Ascending aorta (tissue), 2 donors: Measurements from ENCODE around the gene SIGLEC12. TPM values are rescaled to one million over a fixed set of nuclear protein-coding genes. Genes with fewer than 3 reads are reported as not detected.

ENCODE experiments used
- DNase-seq, 2 donors: peaks; one replicate each; pipeline ENCODE4 v3.0.0-alpha.2; 2019; ENCODE audit warnings: low spot score in 2 of 2
- H3K27ac ChIP-seq, 2 donors: fragments of 200-600 bp; sonication (generic); one replicate each; pipeline ENCODE4 v1.5.1; 2016 to 2017; ENCODE audit warnings: mild to moderate bottlenecking in 1 of 2
- H3K27me3 ChIP-seq: fragments of 200-600 bp; sonication (generic); one replicate; pipeline ENCODE4 v1.5.1; 2017
- H3K36me3 ChIP-seq, 2 donors: fragments of 200-600 bp; sonication (generic); one replicate each; pipeline ENCODE4 v1.5.1; 2016
- H3K4me1 ChIP-seq, 2 donors: fragments of 200-600 bp; sonication (generic); one replicate each; pipeline ENCODE4 v1.5.1; 2016 to 2017; ENCODE audit warnings: mild to moderate bottlenecking in 1 of 2
- H3K4me3 ChIP-seq, 2 donors: fragments of 200-600 bp; sonication (generic); one replicate each; pipeline ENCODE4 v1.5.1; 2016 to 2017; ENCODE audit warnings: mild to moderate bottlenecking in 1 of 2
- H3K9me3 ChIP-seq, 2 donors: fragments of 200-600 bp; sonication (generic); one replicate each; pipeline ENCODE4 v1.5.1; 2016
- intact Hi-C: fragments of 100-400 bp; cut with DNase I; formaldehyde crosslinking; loops from one replicate; pipeline ENCODE4 v1.15.1; 2023
- total RNA-seq: library from RNA; depleted of rRNA; stranded (reverse); fragments of >200 nt; gene quantifications from one replicate; pipeline ENCODE4 v1.1.0, GENCODE V29; 2016
- TF ChIP-seq, protein P1 (sequence below), 3 experiments: fragments of 200-600 bp in 2 of 3; fragments of 450-650 bp in 1 of 3; sonication (generic) in 2 of 3; IDR thresholded peaks; one replicate each; pipeline ENCODE4 v1.5.1; 2016 to 2019; ENCODE audit warnings: antibody characterized with exemption in 3 of 3, mild to moderate bottlenecking in 1 of 3, moderate library complexity in 1 of 3

SIGLEC12 gene
- total RNA-seq, 1 donor from 2014 or later = not detected

DNA sequence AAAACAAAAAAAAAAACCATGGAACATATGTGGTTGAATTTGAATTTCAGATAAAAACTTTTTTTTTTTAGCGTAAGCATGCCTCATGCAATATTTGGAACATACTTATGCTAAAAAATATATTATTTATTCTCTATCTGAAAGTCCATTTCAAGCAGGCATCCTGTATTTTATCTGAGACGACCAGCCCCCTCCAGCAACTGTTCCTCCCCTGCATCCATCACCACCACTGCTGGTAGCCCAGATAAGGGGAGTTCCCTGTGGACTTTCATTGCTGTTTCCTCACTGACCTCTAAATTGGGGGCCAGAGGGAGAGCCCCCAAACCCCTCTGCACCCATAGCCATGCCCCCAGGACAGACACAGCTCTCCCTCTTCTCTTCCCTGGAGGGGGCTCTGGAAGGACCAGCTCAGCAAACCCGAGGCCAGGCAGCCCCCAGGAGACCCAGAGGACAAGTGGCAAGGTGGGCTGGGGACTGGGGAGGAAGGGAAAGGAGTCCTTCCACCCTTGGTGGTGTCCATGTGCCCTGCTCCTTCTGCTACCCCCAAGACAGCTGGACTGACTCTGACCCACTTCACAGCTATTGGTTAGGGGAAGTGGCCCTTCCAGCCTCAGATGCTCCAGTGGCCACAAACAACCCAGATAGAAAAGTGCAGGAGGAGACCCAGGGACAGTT is 6.6 kb upstream of the SIGLEC12 start:
- no peaks in the 10 kb centered on the region for H3K9me3 ChIP-seq
- intact Hi-C loops = no loop called here
- TF ChIP-seq, protein P1, sequence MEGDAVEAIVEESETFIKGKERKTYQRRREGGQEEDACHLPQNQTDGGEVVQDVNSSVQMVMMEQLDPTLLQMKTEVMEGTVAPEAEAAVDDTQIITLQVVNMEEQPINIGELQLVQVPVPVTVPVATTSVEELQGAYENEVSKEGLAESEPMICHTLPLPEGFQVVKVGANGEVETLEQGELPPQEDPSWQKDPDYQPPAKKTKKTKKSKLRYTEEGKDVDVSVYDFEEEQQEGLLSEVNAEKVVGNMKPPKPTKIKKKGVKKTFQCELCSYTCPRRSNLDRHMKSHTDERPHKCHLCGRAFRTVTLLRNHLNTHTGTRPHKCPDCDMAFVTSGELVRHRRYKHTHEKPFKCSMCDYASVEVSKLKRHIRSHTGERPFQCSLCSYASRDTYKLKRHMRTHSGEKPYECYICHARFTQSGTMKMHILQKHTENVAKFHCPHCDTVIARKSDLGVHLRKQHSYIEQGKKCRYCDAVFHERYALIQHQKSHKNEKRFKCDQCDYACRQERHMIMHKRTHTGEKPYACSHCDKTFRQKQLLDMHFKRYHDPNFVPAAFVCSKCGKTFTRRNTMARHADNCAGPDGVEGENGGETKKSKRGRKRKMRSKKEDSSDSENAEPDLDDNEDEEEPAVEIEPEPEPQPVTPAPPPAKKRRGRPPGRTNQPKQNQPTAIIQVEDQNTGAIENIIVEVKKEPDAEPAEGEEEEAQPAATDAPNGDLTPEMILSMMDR (IDR thresholded peaks at IDR 0.05) = no peak
- DNase-seq = no peak
- no peaks in the 10 kb centered on the region for H3K27me3 ChIP-seq
- H3K36me3 ChIP-seq = no peaks in the 10 kb centered on the region
- H3K4me3 ChIP-seq = no peak overlapping the region
- no peaks in the 10 kb centered on the region for H3K4me1 ChIP-seq
- H3K27ac ChIP-seq = no peak overlapping the region

DNA sequence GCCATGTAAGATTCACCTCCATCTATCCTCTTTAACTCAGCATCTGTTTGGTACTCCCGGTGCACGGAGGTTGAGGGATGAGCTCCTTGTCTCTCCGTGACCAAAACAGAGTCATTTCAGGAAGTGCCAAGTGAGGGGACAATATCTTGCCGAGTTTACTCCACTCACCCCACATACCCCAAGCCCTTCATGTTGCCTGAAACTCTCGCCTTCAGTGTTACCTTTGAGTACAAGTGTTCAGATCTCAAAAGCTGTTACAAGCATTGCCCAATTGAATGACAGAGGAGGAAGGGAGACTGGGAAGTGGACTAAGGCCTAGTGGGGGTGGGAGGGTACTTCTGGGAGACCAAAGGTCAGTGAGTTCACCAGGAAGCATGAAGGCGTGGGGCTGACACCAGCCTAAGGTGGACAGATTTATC is 6.0 kb upstream of the SIGLEC12 start:
- no peak for DNase-seq
- H3K27me3 ChIP-seq = no peaks in the 10 kb centered on the region
- no peaks in the 10 kb centered on the region for H3K9me3 ChIP-seq
- no peaks in the 10 kb centered on the region for H3K36me3 ChIP-seq
- H3K4me3 ChIP-seq = no peak overlapping the region
- H3K4me1 ChIP-seq = no peaks in the 10 kb centered on the region
- intact Hi-C loops = no loop called here
- TF ChIP-seq, protein P1 (IDR thresholded peaks at IDR 0.05) = no peak
- H3K27ac ChIP-seq = no peak overlapping the region

DNA sequence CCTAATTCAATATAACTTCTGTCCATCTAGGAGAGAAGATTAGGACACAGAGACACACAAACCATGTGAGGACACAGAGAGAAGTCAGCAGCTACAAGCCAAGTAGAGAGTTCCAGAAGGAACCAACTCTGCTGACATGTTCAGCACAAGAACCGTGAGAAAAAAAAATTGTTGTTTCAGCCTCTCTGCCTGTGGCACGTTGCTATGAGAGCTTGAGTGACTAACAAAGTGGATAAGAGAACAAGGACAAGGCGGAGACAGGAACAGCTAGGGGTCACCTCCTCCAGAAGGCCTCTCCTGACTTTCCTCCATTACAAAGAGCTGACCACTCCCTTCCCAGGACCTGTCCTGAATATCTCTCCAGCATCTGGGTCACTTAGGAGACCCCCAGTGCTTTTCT is 5.6 kb upstream of the SIGLEC12 start:
- intact Hi-C loops = no loop called here
- no peaks in the 10 kb centered on the region for H3K36me3 ChIP-seq
- no peaks in the 10 kb centered on the region for H3K27me3 ChIP-seq
- no peak for DNase-seq
- no peak overlapping the region for H3K4me3 ChIP-seq
- no peaks in the 10 kb centered on the region for H3K4me1 ChIP-seq
- H3K9me3 ChIP-seq = no peaks in the 10 kb centered on the region
- no peak overlapping the region for H3K27ac ChIP-seq
- TF ChIP-seq, protein P1 (IDR thresholded peaks at IDR 0.05) = no peak

DNA sequence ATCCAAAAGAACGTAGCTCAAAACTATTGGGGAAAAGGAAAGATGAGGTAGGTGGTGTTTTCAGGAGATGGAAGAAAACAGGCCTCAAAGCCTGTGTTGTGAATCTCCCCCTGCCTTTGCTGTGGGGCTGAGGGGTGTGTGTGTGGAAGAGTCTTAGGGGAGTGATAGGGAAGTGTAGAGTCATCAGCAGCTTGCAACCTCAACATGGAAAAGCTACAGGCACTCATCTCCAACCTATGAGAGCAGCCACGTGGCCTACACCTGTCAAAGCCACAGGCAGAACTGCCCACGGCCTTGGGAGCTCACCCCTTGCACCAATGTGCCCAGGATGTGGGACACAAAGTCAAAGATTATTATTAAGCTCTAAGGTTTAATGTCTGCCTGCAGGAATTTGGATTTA is 4.3 kb upstream of the SIGLEC12 start:
- H3K36me3 ChIP-seq = no peaks in the 10 kb centered on the region

DNA sequence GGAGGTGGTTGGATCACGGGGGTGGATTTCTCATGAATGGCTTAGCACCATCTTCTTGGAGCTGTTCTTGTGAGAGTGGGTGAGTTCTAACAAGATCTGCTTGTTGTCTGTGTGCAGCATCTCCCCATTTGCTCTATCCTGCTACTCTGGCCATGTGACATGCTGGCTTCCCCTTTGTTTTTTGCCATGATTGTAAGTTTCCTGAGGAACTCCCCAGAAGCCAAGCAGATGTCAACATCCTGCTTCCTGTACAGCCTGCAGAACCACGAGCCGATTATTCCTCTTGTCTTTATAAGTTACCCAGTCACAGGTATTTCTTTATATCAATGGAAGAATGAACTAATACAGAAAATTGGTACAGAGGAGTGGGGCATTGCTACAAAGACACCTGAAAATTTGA is 2.3 kb upstream of the SIGLEC12 start:
- Histone ChIP-seq H3K27ac (no peak overlapping the region), H3K27me3 (no peaks in the 10 kb centered on the region), H3K36me3 (no peaks in the 10 kb centered on the region), H3K4me1 (no peaks in the 10 kb centered on the region), H3K9me3 (no peaks in the 10 kb centered on the region), H3K4me3 (no peak overlapping the region)
- TF ChIP-seq, protein P1 (IDR thresholded peaks at IDR 0.05) = no peak
- intact Hi-C loops = no loop called here
- DNase-seq = no peak

More for the DNA sequence above, 4.3 kb upstream of the SIGLEC12 start:
- no peaks in the 10 kb centered on the region for H3K9me3 ChIP-seq
- H3K27me3 ChIP-seq = no peaks in the 10 kb centered on the region
- intact Hi-C loops = no loop called here
- H3K27ac ChIP-seq = no peak overlapping the region
- no peak for DNase-seq
- H3K4me3 ChIP-seq = no peak overlapping the region
- TF ChIP-seq, protein P1 (IDR thresholded peaks at IDR 0.05) = no peak
- no peaks in the 10 kb centered on the region for H3K4me1 ChIP-seq
